ENCODE data around the gene GRK7.

The GRK7 gene

GRCh38 chr3:141804447-141804777 lies 41.2 kb downstream of the GRK7 start:
- no peak for DNase-seq (ENCODE audit: low spot score)
- in situ Hi-C loops (cut with MboI; ENCODE audit: low sequenced_read_pairs, unreplicated experiment) = no loop called here

GRCh38 chr3:141804778-141805639 lies 41.8 kb downstream of the GRK7 start:
- in situ Hi-C loops (cut with MboI; ENCODE audit: low sequenced_read_pairs, unreplicated experiment) = no loop called here
- TF ChIP-seq CTCF (IDR thresholded peaks at IDR 0.05; ENCODE audit: borderline replicate concordance, control extremely low read depth, extremely low read depth, insufficient read depth, missing control alignments) = no peak
- DNase-seq (ENCODE audit: low spot score) = no peak

More at GRCh38 chr3:141804447-141804777, 41.2 kb downstream of the GRK7 start:
- TF ChIP-seq CTCF (IDR thresholded peaks at IDR 0.05; ENCODE audit: borderline replicate concordance, control extremely low read depth, extremely low read depth, insufficient read depth, missing control alignments) = no peak

GRCh38 chr3:141807277-141808033 lies 44.2 kb downstream of the GRK7 start:
- in situ Hi-C loops (cut with MboI; ENCODE audit: low sequenced_read_pairs, unreplicated experiment) = no loop called here
- DNase-seq (ENCODE audit: low spot score) = no peak
- TF ChIP-seq CTCF (IDR thresholded peaks at IDR 0.05; ENCODE audit: borderline replicate concordance, control extremely low read depth, extremely low read depth, insufficient read depth, missing control alignments) = no peak

GRCh38 chr3:141808586-141808985 lies 45.4 kb downstream of the GRK7 start:
- no peak for TF ChIP-seq CTCF (IDR thresholded peaks at IDR 0.05; ENCODE audit: borderline replicate concordance, control extremely low read depth, extremely low read depth, insufficient read depth, missing control alignments)
- in situ Hi-C loops (cut with MboI; ENCODE audit: low sequenced_read_pairs, unreplicated experiment) = no loop called here
- no peak for DNase-seq (ENCODE audit: low spot score)

GRCh38 chr3:141810161-141810560 lies 47.0 kb downstream of the GRK7 start:
- no peak for DNase-seq (ENCODE audit: low spot score)

GRCh38 chr3:141811348-141811747 lies 48.1 kb downstream of the GRK7 start:
- no peak for DNase-seq (ENCODE audit: low spot score)
- no peak for TF ChIP-seq CTCF (IDR thresholded peaks at IDR 0.05; ENCODE audit: borderline replicate concordance, control extremely low read depth, extremely low read depth, insufficient read depth, missing control alignments)
- in situ Hi-C loops (cut with MboI; ENCODE audit: low sequenced_read_pairs, unreplicated experiment) = no loop called here

More at GRCh38 chr3:141810161-141810560, 47.0 kb downstream of the GRK7 start:
- in situ Hi-C loops (cut with MboI; ENCODE audit: low sequenced_read_pairs, unreplicated experiment) = no loop called here
- TF ChIP-seq CTCF (IDR thresholded peaks at IDR 0.05; ENCODE audit: borderline replicate concordance, control extremely low read depth, extremely low read depth, insufficient read depth, missing control alignments) = no peak
